ENCODE measurements around the gene SPATA33.

SPATA33 gene

DNA sequence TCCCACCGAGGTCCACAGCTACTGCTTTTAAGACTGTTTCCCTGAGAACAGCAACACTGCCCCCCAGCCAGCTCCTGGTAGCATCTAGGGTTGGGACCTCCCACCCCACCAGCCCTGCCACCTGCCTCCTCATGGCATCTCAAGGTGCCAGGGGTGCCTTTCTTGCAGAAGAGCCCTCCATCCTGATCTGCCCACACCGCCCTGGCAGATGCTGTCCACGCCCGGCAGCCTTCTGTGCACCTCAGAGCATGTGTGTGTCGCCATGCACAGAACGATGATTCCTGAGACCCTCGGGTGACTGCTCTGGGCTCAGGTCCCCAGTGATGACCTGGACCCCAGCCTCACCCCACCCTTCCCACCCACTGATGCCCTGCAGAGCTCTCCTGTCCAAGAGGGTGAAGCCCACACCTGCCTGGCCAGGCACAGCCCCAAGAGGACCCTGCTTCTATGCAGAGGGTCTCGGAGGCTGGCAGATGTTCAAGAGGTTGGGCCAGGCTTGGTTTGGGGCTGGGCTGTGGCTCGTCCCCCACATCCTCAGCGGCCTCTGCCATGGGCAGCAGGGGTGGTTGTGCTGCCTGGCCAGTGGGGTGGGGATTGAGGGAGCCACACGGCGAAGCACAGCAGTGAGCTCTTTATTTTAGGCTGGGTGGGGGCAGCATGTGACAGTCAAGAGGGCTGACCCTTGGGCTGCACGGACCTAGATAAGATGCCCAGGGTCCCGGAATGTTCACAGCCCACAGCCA lies 49.1 kb downstream of the SPATA33 start:
- DNase-seq (ENCODE audit: low read depth in 2 of 2, low spot score in 1 of 2): no peak

GRCh38 chr16:89707695-89708094 lies 50.1 kb downstream of the SPATA33 start:
- DNase-seq (ENCODE audit: low read depth in 2 of 2, low spot score in 1 of 2): no peak

DNA sequence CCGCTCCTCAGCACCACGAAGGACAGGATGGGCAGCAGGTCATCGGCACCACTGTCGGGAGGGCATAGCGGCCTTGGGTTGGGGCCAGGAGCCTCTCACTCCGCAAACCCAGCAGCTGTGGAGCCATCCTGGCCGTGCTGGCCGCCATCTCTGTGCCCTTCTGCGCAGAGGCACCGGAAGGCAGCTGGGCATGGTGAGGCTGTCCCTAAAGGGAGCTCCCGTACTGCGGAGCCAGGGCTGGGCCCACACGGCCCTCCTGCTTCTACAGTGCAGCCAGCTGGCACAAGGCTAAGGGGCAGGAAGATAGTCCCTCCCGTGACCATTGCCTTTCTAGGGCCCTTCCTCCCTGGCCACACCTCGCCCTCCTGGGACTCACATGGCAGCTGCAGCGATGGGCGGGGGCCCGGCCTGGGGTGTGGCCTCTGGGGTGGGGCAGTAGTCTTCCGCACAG lies 50.9 kb downstream of the SPATA33 start:
- no peak for DNase-seq (ENCODE audit: low read depth in 2 of 2, low spot score in 1 of 2)

DNA sequence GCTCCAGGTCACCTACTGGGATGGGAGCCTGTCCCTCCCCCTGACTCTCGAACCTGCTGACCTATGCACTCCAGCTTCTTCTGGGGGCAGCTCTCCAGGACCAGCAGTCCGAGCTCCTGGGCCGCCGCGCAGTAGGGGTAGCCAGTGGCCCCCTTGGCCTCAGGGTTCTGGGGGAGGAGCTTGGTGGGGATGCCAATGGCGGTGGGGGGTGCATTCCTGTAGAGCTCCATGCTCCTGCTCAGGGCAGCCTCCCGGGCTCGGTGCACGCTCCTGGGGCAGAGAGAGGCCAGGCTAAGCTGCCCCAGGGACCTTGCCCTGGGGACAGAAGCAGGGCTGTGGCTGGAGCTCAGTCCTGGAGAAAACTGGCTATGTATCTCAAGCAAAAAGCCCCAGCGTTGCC lies 51.5 kb downstream of the SPATA33 start:
- DNase-seq (ENCODE audit: low read depth in 2 of 2, low spot score in 1 of 2): no peak

- DNase-seq (ENCODE audit: low read depth in 2 of 2, low spot score in 1 of 2): no peak
Observed at GRCh38 chr16:89709716-89710432, 52.2 kb downstream of the SPATA33 start.

GRCh38 chr16:89710709-89711564 lies 53.3 kb downstream of the SPATA33 start:
- no peak for DNase-seq (ENCODE audit: low read depth in 2 of 2, low spot score in 1 of 2)

DNA sequence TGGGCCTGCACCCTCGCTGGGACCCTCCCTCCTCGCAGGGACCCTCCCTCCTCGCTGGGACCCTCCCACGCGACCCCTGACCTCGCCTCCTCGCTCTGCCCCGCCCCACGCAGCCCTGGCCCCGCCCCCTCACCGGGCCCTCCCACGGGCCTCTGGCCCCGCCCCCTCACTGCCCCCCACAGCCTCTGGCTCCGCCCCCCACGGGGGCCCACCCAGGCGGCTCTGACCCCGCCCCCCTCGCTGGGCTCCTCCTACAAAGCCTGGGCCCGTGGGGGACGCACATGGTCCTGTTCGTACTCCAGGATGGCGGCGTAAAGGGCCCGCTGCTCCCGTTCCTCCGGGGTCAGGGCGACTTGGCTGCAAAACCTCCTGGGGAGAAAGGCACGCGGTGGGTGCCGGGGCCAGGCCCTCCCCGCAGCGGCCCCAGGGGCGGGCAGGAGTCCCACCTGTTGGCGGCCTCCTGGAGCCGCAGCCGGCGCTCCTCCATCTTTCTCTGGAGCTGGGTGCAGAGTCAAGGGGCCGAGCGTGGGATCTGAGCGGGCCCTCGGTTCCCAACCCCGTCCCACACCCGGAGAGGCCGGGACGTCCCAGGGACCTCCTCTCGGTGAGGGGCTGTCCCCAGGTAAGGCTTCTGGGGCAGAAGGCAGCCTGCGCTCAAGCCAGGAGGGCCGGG lies 54.1 kb downstream of the SPATA33 start:
- peak; percentile 39 to 52 for DNase-seq (ENCODE audit: low read depth in 2 of 2, low spot score in 1 of 2)

GRCh38 chr16:89712274-89712781 lies 54.7 kb downstream of the SPATA33 start:
- DNase-seq (ENCODE audit: low read depth in 2 of 2, low spot score in 1 of 2): no peak

DNA sequence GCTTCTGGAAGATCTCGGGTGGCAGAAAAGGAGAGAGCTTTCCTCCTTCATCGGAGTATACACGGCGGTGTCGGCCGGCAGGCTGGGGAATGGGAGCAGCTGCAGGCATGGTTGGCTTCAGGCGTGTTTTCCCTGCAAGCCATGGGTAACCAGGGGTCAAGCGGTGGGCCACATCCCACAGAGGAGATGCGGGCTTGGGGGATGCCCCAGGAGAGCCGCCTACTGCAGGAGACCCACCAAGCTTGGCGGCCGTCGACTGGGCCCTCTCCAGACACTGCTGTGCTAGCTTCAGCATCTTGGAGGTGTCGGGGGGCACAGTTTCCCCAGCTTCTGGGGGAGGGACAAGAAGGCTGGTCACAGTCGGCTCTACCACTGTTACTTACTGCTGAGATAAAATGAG lies 58.9 kb downstream of the SPATA33 start:
- no peak for DNase-seq (ENCODE audit: low read depth in 2 of 2, low spot score in 1 of 2)

- DNase-seq (ENCODE audit: low read depth in 2 of 2, low spot score in 1 of 2): no peak
Observed at GRCh38 chr16:89716916-89717687, 59.5 kb downstream of the SPATA33 start.

DNA sequence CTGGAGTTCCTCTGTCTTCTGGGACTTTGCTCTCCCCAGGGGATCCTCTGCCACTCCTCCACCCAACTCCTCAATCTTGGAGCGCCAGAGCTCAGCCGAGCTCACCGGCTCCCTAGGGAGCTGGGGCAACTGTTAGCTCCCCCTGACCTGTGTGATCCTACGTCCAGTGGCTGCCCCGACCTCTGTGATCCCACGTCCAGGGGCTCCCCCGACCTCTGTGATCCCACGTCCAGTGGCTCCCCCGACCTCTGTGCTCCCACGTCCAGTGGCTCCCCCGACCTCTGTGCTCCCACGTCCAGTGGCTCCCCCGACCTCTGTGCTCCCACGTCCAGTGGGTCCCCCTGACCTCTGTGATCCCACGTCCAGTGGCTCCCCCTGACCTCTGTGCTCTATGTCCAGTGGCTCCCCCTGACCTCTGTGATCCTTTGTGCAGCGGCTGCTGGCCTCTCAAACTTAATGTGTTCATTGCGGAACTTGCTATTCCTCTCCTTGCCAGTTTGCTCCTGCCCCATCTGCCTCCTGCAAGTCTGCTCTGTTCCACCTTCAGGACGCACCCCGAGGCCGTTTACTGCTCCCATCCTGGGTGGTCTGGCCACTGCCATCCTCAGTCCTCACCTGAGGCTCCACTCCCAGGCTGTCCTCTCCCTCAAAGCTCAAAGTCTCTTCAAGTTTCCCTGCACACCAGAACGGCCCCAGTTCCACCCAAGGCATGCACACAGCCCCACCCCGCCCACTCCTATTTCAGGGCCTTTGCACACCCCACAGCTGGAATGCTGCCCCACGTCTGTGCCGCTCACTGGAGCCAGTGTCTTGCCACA lies 60.3 kb downstream of the SPATA33 start:
- no peak for DNase-seq (ENCODE audit: low read depth in 2 of 2, low spot score in 1 of 2)

Measured in stimulated activated CD8-positive, alpha-beta memory T cell treated with anti-CD3 and anti-CD28 coated beads, Interleukin-4, amount 100 ng/mL, for 1 hour (primary cell).